ENCODE results near the gene ZNF280D.

DNA sequence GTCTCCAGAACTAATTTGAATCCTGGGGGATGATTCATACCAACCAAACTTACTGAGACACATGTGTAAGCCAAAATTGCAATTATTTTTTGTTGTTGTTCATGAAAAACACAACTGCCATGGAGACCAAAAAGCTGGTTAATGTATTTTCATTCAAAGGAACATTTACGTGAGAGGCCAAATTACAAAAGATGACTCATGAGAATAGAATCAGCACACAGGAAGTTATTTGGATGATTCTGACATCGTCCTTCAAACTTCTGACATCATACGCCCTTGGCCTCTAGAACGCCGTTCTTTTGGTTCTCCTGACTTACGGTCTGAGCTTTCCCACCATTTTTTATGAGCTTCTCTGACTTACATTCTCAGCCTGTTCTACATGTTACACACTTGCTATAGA is 3.0 kb upstream of the ZNF280D start:
- TF ChIP-seq CTCF (IDR thresholded peaks at IDR 0.05; ENCODE audit: low read length) (no peak), EZH2 (IDR thresholded peaks at IDR 0.05; ENCODE audit: borderline replicate concordance, low read length) (no peak)

All from OCI-LY1 (cell line).